Breast epithelium (tissue), 4 donors: ENCODE results near the gene TIMM44. TPM values are rescaled to one million over a fixed set of nuclear protein-coding genes. Genes with fewer than 3 reads are reported as not detected.
A peak's percentile ranks its signal among the peaks of the same experiment; 100 is the strongest.

ENCODE experiments used
- DNase-seq, 2 donors: peaks; one replicate each; pipeline ENCODE4 v3.0.0-alpha.2; 2019; ENCODE audit warnings: low spot score in 2 of 2
- H3K27ac ChIP-seq, 2 donors: fragments of 200-600 bp; sonication (generic) in 1 of 2; one replicate each; pipeline ENCODE4 v1.5.1; 2016 to 2019; ENCODE audit warnings: mild to moderate bottlenecking in 1 of 2
- H3K27me3 ChIP-seq, 2 donors: fragments of 200-600 bp; sonication (generic) in 1 of 2; one replicate each; pipeline versions ENCODE4 v1.5.1 to v1.6.0; 2017 to 2019; ENCODE audit warnings: control low read depth in 1 of 2, mild to moderate bottlenecking in 1 of 2
- H3K36me3 ChIP-seq: fragments of 200-600 bp; one replicate; pipeline ENCODE4 v1.5.1; 2019
- H3K4me1 ChIP-seq, 2 donors: fragments of 200-600 bp; sonication (generic); one replicate each; pipeline ENCODE4 v1.5.1; 2016 to 2019; ENCODE audit warnings: control low read depth in 1 of 2
- H3K4me3 ChIP-seq, 3 donors: fragments of 200-600 bp; sonication (generic); 1 replicate in 2 of 3; 2 replicates in 1 of 3; pipeline ENCODE4 v1.5.1; 2016 to 2019; ENCODE audit warnings: mild to moderate bottlenecking in 3 of 3, moderate library complexity in 2 of 3
- H3K9me3 ChIP-seq, 2 donors: fragments of 200-600 bp; sonication (generic) in 1 of 2; one replicate each; pipeline ENCODE4 v1.5.1; 2016 to 2019; ENCODE audit warnings: control low read depth in 1 of 2
- CTCF ChIP-seq, 3 donors: fragments of 450-650 bp; IDR thresholded peaks; one replicate each; pipeline ENCODE4 v1.5.1; 2016 to 2017; ENCODE audit warnings: antibody characterized with exemption in 3 of 3, mild to moderate bottlenecking in 3 of 3, moderate library complexity in 3 of 3
- POLR2A ChIP-seq: fragments of 450-650 bp; IDR thresholded peaks from one replicate; pipeline ENCODE4 v1.6.1; 2016; ENCODE audit warnings: antibody characterized with exemption, mild to moderate bottlenecking, moderate library complexity
- POLR2AphosphoS5 ChIP-seq, 3 donors: sonication (generic); formaldehyde crosslinking; IDR thresholded peaks; one replicate each; pipeline ENCODE4 v1.6.1; 2017; ENCODE audit warnings: antibody characterized with exemption in 3 of 3
- intact Hi-C: fragments of 100-400 bp; cut with DNase I; formaldehyde crosslinking; loops from one replicate; pipeline ENCODE4 v1.15.1; 2023; ENCODE audit warnings: low total_unique reads
- total RNA-seq, 3 donors: library from RNA; depleted of rRNA; stranded (reverse); fragments of >200 nt; gene quantifications; one replicate each; pipeline ENCODE4 v1.1.0, GENCODE V29; 2016

Gene TIMM44
- total RNA-seq, 3 donors from 2014 or later = 29.3 to 59.6 (median 57.8) TPM

- H3K4me1 ChIP-seq = peaks cover 14 to 29% of the 10 kb centered on the region in 2 donors
- H3K27me3 ChIP-seq = peaks cover 10 to 40% of the 10 kb centered on the region in 2 donors
- no peak for DNase-seq
- H3K4me3 ChIP-seq = peak overlapping the region in 2 of 3 donors; percentile 39 to 66
- TF ChIP-seq POLR2A = no peak
- no peak for TF ChIP-seq CTCF (IDR thresholded peaks at IDR 0.05)
- TF ChIP-seq POLR2AphosphoS5 (IDR thresholded peaks at IDR 0.05) = no peak
- intact Hi-C loops = no loop called here
- H3K27ac ChIP-seq = peak overlapping the region in 1 of 2 donors; percentile 9
- H3K9me3 ChIP-seq = no peaks in the 10 kb centered on the region
- peaks cover 10% of the 10 kb centered on the region for H3K36me3 ChIP-seq
Measured at GRCh38 chr19:7916955-7917266, 26.6 kb downstream of the TIMM44 start.

GRCh38 chr19:7916103-7916954 lies 27.1 kb downstream of the TIMM44 start:
- Histone ChIP-seq H3K27ac (no peak overlapping the region), H3K9me3 (no peaks in the 10 kb centered on the region), H3K4me1 (peaks cover 10 to 23% of the 10 kb centered on the region in 2 donors), H3K27me3 (peaks cover 10 to 40% of the 10 kb centered on the region in 2 donors), H3K4me3 (peak overlapping the region; percentile 20 to 66 (median 39)), H3K36me3 (peaks cover 14% of the 10 kb centered on the region)
- intact Hi-C loops = no loop called here
- no peak for TF ChIP-seq POLR2A
- no peak for TF ChIP-seq POLR2AphosphoS5 (IDR thresholded peaks at IDR 0.05)
- no peak for TF ChIP-seq CTCF (IDR thresholded peaks at IDR 0.05)
- no peak for DNase-seq

- Histone ChIP-seq H3K4me1 (peaks cover 9 to 21% of the 10 kb centered on the region in 2 donors), H3K27me3 (peaks cover 10 to 40% of the 10 kb centered on the region in 2 donors), H3K36me3 (peaks cover 23% of the 10 kb centered on the region), H3K4me3 (peak overlapping the region in 1 of 3 donors; percentile 66), H3K9me3 (no peaks in the 10 kb centered on the region), H3K27ac (no peak overlapping the region)
- intact Hi-C loops = no loop called here
- DNase-seq = no peak
- TF ChIP-seq POLR2A (no peak), POLR2AphosphoS5 (IDR thresholded peaks at IDR 0.05) (no peak), CTCF (IDR thresholded peaks at IDR 0.05) (no peak)
Measured at GRCh38 chr19:7915250-7916102, 28.0 kb downstream of the TIMM44 start.

GRCh38 chr19:7914598-7915045 lies 28.8 kb downstream of the TIMM44 start, which contains the start of gene TGFBR3L:
TSS of gene TGFBR3L (plus strand) at chr19:7914830.
- Histone ChIP-seq H3K9me3 (no peaks in the 10 kb centered on the region), H3K36me3 (peaks cover 27% of the 10 kb centered on the region), H3K27ac (no peak within 1 kb of the TSS), H3K4me1 (peaks cover 9 to 21% of the 10 kb centered on the region in 2 donors), H3K27me3 (peaks cover 10 to 40% of the 10 kb centered on the region in 2 donors), H3K4me3 (no peak within 1 kb of the TSS)
- no peak for DNase-seq
- intact Hi-C loops = no loop called here
- TF ChIP-seq POLR2A (no peak), POLR2AphosphoS5 (IDR thresholded peaks at IDR 0.05) (no peak), CTCF (IDR thresholded peaks at IDR 0.05) (no peak)
